Nucleus accumbens (tissue), 56 donors: ENCODE measurements around the gene F13A1.
A peak's percentile ranks its signal among the peaks of the same experiment; 100 is the strongest.

Experiments used
- DNase-seq, 56 donors: peaks; one replicate each; lab custom pipeline; 2025; lab: John Stamatoyannopoulos, UW

The F13A1 gene

GRCh38 chr6:6201200-6201599 lies 119.3 kb downstream of the F13A1 start:
- no peak for DNase-seq

- no peak for DNase-seq
Measured at GRCh38 chr6:6199678-6200077, 120.8 kb downstream of the F13A1 start.

DNA sequence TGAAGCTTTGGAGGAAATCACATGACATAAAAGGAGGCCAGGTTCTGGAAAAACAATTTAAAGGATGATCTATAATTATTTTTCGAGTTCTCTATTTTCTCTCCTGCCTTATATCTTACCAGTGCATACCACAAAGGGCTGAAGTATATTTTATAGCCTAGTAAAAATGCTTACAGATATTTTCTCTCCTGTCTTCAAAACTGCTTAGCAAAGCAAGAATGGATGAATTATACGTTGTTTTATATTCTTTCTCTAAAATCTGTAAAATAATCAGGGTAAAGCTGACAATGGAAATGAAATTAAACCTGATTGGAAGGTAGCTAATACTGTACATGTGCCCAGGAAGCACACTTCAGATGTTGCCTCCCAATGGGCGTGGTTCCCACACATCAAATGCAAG lies 123.7 kb downstream of the F13A1 start:
- DNase-seq, result no peak

DNA sequence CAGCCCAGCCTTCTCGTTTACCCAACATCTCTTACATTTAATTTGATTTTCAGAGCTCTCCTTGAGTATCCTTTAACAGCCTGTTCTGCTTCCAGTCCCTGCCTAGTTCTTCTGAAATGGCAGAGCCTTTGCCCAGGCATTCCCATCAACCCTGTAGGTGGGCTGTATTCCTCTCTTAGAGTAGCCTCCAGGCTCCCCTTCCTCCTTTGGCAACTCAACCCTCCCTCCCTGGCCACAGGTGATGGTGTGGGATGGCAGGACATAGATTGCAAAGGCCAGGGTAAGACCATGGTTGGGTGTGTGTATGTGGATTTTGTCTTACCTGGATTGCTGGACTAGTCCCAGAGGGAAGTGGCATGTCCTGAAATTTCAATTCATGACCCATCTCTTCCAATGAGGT lies 125.4 kb downstream of the F13A1 start:
- no peak for DNase-seq

- DNase-seq, result peak in 8 of 56 donors; percentile 8 to 58 (median 22)
Measured at GRCh38 chr6:6193221-6193745, 127.2 kb downstream of the F13A1 start.

DNA sequence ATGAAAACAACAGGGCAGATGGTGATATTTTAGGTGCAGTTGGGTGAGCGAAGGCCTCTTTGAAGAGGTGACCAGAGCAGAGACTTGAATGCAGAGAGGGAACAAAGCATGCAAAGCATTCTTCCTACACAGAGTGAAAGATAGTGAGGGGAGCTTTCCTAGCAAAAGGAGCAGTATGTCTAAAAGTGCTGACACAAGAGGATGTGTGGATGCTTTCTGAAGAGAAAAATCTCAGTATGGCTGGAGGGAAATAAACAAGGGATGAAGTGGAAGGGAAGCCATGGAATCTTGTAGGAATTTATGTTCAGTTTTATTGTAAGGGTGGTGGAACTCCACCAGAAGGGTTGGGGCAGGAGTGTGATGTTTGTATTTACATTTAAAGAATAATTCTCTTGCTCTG lies 128.6 kb downstream of the F13A1 start:
- DNase-seq, result no peak

DNA sequence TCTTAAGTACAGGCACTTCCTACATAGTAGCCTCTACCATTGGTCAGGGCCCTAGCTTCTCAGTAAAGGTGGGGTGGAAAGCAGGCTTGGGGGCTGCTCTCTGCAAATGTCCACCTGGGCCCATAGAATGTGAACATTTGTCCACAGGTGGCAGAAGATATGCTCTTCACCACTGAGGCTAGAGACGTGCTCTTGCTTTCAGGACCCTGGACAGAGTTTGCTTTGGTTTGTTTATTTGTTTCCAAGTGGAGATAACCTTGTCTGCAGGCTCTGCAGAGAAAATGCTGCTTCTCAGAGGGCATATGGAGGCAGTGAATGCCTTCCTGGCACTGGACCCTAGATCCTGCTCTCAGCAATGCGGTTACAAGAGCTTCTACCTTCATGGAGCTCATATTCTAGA lies 129.0 kb downstream of the F13A1 start:
- no peak for DNase-seq

GRCh38 chr6:6180684-6181083 lies 139.8 kb downstream of the F13A1 start:
- DNase-seq, result no peak

DNA sequence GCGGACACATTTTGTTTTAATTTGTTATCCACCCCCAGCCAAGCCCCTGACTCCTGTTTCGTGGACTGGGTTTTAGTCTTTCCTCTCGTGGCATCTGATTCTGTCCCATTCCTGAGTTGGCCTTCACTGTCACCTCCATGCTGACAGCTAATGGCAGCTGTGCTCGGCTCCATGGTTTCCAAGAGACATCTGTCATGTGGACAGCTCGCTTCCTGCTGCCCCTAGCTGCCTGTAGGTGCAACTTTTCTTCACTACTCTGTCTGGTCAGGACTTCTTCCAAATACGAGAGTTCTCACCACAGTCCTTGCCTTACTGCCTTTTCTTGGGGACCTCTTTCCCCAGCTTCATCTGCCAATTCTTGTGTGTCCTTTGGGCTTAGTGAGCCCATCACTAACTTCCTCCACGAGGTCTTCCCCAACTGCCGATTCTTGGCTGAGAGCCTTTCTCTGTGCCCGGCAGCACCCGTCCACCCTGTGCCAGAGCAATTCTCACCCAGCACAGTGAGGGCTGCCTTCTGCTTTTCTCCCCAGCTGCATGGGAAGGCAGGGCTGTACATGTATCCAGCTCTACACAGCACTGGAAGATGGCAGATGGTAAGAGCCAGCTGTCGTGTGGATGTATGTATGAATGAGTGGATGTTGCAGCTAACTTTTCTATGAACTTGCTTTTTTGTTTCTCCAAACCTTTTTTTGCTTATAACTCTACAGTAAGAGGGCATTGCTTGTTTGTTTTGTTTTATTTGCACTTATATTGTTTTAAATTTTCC lies 140.4 kb downstream of the F13A1 start:
- no peak for DNase-seq

- DNase-seq, result no peak
Measured at GRCh38 chr6:6178795-6179194, 141.7 kb downstream of the F13A1 start.

- DNase-seq, result no peak
Measured at GRCh38 chr6:6177754-6178153, 142.7 kb downstream of the F13A1 start.

GRCh38 chr6:6176586-6177228 lies 143.8 kb downstream of the F13A1 start:
- DNase-seq, result peak in 4 of 56 donors; percentile 9 to 29 (median 17)

DNA sequence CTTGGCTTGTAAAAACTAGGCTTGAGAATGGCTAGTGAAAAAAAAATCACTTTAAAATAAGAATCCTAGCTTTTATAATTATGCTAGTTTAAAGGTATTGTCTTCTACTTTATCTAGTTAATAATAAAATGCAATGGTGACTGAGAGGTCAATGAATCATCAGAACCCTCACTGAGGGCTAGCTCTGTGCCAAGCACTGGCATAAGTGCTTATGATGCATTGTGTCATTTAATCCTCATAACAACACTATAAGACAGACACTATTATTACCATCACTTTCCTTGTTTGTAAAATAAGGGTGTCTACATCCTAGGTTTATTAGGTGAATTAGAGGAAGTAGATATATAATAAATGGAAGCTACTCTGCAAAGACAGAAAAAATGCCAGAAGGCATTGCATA lies 144.3 kb downstream of the F13A1 start:
- no peak for DNase-seq

- DNase-seq, result no peak
Measured at GRCh38 chr6:6169141-6169540, 151.3 kb downstream of the F13A1 start.

GRCh38 chr6:6166064-6166463 lies 154.4 kb downstream of the F13A1 start:
- no peak for DNase-seq

- no peak for DNase-seq
Measured at GRCh38 chr6:6164367-6164766, 156.1 kb downstream of the F13A1 start.

GRCh38 chr6:6154335-6154734 lies 166.1 kb downstream of the F13A1 start:
- DNase-seq, result no peak

DNA sequence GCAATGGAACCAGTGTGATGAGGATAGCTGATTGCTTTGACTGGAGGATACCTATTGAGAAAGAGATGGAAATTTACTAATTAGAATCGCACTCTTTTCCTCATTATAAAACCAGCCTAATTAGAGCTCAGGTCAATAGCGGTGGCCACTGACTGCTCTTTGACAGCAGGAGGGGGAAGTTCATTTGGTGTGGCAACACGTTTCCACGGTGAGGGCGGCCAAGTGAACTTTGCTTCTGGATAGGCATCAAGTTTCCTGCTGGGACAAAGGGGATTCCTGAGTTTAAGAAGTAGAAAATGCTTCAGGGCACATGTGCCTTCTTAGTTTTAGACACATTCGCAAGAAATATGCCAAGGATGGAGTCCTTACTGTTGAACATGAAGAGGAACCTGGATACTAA lies 168.4 kb downstream of the F13A1 start:
- no peak for DNase-seq

DNA sequence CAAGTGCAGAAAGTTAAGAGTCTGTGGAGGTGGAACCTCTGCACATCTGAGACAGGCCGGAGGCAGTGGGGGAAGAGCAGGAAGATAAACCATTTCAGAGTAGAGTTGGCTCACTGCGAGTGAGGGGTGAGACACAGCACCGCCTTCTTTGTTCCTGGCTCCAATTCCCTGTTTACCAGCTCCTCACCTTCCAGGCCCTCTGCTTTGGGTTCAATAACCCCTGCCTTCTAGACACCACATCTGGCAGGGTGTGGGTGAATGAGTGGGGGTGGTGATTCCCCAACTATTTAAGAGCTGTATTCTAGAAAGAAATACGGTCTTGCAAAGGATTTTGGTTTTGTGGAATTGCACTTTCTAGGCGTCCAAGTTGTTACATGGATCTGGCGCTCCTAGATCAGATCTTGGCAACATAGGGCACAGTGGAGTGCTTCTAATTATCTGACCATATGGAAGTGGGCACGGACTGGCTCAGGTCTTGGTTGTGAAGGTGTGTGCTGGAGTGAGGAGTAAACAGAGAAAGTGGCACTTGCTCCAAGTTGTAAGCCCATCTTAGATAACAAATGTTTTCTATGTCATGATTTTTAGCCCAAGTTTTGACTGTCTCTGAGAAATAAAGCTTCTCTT lies 172.2 kb downstream of the F13A1 start:
- no peak for DNase-seq

GRCh38 chr6:6131492-6132109 lies 188.9 kb downstream of the F13A1 start:
- DNase-seq, result no peak

- DNase-seq, result peak in 1 of 56 donors; percentile 7
Measured at GRCh38 chr6:6125495-6125894, 195.0 kb downstream of the F13A1 start.
